HG03095 (cell line): ENCODE results near the gene ZNF638.
"Not testable (repeated sequence)": the region's sequence is repeated elsewhere in the genome, so short reads cannot be mapped to it uniquely, and the experiment has no call there.

Source experiments
- ATAC-seq: cut with Tn5 transposase; IDR thresholded peaks from one replicate; pipeline ENCODE4 v1.9.1; 2021; ENCODE audit warnings: moderate library complexity; ENCODE audit not compliant: unreplicated experiment

The ZNF638 gene

GRCh38 chr2:71395471-71395870 is 63.9 kb downstream of the ZNF638 start:
- no peak for ATAC-seq

GRCh38 chr2:71402427-71402826 is 70.8 kb downstream of the ZNF638 start:
- ATAC-seq = no peak

DNA sequence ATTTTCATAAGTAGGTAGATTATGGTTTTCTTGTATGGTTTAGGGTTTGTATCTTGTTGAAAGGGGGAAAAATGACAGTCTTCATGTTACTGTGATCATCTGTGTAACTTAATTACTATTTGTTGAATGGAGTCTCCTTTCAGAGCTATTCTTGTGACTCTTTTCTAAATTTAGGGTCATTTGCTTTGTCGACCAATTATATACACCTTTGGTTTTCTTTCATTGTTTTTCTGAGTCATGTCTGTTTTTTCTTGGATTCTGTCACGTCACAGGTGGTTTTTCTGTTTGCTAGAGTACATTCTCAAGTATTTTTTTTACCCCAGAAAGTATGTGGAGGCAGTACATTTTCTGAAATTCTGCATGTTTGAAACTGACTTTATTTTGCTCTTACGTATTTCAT is 78.0 kb downstream of the ZNF638 start:
- ATAC-seq = no peak

GRCh38 chr2:71410696-71411095 is 79.1 kb downstream of the ZNF638 start:
- no peak for ATAC-seq

DNA sequence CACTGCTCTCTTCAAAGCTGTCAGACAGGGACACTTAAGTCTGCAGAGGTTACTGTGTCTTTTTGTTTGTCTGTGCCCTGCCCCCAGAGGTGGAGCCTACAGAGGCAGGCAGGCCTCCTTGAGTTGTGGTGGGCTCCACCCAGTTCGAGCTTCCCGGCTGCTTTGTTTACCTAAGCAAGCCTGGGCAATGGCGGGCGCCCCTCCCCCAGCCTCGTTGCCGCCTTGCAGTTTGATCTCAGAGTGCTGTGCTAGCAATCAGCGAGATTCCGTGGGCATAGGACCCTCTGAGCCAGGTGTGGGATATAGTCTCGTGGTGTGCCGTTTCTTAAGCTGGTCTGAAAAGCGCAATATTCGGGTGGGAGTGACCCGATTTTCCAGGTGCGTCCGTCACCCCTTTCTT is 85.3 kb downstream of the ZNF638 start:
- ATAC-seq = not testable (repeated sequence)

DNA sequence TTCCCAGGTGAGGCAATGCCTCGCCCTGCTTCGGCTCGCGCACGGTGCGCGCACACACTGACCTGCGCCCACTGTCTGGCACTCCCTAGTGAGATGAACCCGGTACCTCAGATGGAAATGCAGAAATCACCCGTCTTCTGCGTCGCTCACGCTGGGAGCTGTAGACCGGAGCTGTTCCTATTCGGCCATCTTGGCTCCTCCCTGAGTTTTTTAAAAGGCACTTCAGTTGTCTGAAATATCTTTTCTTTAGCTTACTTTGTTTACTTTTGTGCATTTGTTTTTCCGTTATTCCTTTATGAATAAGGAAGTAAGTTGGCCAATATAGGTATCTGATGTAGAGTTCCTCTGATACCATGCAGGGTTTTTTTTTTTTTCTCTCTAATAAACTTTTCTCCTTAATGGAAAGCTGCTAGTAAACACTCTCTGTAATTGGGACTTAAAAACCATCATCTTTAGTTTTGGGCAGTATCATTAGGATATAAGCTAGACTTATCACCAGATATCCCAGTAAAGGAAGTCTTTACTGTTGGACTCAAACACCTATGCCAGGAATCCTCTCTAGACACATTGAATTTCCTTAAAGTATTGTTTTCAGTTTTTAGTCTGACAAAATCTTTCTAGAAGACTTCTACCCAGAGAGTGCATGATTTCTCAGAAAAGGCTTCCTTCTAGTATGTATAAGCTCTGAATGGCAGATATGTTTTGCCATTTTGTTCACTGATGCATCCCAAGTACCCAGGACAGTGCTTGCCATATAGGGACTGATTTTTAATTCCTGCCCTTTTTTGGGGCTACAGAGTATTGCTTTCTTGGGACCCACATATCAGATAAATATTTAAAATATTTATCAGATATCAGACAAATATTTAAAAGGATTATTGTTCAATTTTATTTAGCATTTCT is 86.0 kb downstream of the ZNF638 start:
- ATAC-seq = no peak

DNA sequence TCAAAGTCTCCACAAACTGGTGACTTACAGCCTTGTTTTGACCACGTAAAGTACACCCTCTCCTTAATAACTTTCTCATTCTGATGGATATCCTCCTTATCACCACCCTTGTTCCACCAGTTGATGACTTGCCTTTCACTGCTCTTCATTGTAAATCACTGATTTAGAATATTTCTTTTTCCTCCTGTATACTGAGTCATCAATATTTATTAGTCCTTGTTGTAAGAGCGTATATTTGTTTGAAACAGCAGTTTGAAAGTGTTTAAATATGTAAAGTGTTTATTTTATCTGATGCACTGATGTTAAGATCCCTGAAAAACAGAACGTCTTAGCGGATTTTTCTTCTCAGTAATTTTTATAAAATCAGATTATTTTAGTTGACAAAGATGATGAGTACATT is 87.6 kb downstream of the ZNF638 start:
- ATAC-seq = no peak

DNA sequence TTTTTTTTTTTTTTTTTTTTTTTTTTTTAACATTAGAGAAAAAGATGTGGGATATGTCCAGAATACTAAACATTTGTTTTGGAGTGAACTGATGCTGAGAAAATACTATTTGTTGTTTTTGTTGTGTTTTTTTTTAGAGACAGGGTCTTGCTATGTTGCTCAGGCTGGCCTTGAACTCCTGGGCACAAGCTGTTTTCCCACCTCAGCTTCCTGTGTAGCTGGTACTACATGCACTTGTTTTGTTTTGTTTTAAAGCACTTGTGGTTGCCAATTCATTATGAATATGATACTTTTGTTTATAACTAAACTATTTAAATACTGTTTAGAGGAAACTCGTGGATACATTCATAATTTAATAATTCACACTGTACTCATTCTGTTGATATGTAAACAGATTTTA is 88.4 kb downstream of the ZNF638 start:
- no peak for ATAC-seq

DNA sequence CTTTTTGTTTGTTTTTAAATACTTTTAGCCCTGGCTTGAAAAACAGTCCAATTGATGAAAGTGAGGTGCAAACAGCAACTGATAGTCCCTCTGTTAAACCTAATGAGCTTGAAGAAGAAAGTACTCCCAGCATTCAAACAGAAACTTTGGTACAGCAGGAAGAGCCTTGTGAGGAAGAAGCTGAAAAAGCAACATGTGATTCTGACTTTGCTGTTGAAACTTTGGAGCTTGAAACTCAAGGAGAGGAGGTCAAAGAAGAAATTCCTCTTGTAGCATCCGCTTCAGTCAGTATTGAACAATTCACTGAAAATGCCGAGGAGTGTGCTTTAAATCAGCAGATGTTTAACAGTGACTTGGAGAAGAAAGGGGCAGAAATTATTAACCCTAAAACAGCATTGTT is 91.2 kb downstream of the ZNF638 start:
- ATAC-seq = no peak

- ATAC-seq = no peak
These were observed 92.3 kb downstream of the ZNF638 start for GRCh38 chr2:71423817-71424420.

DNA sequence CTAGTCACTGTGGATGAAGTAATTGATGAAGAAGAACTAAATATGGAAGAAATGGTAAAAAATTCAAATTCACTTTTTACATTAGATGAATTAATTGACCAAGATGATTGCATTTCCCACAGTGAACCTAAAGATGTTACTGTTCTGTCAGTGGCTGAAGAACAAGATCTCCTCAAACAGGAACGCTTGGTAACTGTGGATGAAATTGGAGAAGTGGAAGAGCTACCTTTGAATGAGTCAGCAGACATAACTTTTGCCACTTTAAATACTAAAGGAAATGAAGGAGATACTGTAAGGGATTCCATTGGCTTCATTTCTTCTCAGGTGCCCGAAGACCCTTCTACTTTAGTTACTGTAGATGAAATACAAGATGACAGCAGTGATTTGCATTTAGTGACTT is 95.1 kb downstream of the ZNF638 start:
- ATAC-seq = no peak

- ATAC-seq = no peak
These were observed 97.1 kb downstream of the ZNF638 start for GRCh38 chr2:71428472-71429383.

- ATAC-seq = not testable (repeated sequence)
These were observed 113.6 kb downstream of the ZNF638 start for GRCh38 chr2:71445142-71445541.

- ATAC-seq = no peak
These were observed 114.9 kb downstream of the ZNF638 start for GRCh38 chr2:71446505-71446904.

GRCh38 chr2:71449343-71449742 is 117.8 kb downstream of the ZNF638 start:
- ATAC-seq = no peak

GRCh38 chr2:71451705-71452104 is 120.1 kb downstream of the ZNF638 start:
- no peak for ATAC-seq

DNA sequence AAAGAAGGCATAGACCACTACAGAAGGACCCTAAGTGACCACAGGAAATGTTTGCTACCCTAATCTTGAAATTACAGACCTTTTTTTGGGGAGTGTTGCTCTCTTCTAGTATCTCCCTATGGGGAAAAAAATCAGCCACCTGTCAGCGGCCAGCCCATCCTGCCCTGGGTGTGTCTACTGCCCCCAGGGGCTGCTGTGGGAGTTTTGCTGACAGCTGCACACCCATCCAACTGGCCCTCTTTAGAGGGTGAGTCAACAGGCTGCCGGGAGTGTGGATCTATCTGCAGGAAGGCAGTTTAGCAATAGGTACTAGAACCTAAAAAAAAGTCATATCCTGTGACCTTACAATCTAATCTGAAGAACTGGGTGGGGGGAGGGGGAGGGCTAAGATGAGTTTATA is 121.0 kb downstream of the ZNF638 start:
- no peak for ATAC-seq

- ATAC-seq = no peak
These were observed 122.0 kb downstream of the ZNF638 start, which contains the start of gene DYSF for GRCh38 chr2:71453404-71454220. DYSF (plus strand) TSS chr2:71453561.

DNA sequence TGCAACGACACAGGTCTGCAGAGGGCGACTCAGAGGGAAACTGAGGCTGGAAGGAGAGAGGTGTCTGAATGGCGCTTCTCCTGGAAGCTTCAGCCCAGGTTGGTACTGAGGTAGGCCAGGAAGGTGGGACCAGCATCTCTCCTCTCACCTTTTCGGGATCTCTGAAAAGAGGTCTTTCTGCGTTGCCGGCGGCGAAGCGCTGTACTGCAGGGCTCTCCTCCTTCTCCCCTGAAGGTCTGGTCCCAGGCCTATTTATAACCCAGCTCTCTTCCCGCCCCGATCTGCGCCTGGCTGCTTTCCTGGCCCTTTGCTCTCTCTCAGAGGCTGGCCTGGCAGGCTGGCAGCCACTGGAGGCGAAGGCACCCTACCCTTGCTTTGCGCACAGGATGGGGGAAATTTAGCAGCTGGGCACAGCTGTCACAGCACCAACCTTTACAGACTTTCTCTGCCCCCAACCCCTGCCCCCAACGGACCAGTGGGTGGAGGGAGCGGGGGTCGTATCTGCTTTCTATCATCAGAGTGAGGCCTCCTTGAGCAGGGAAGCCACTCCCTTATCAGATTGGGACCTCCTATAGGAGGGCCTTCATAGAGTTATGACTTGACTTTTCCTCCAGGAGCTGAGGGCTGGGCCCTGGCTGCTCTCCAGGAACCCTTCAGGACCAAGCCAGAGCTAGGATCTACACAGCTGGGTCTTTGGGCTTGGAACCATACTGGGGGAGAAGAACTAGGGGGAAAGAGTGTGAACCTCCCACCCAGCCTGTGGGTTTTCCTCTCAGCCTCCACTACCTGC is 122.8 kb downstream of the ZNF638 start:
- ATAC-seq = no peak
